Measurements from ENCODE around the gene PPM1L. TPM values are rescaled to one million over a fixed set of nuclear protein-coding genes. Genes with fewer than 3 reads are reported as not detected.

Gene PPM1L
- total RNA-seq, 1 experiment from 2014 or later = 13.2 TPM

GRCh38 chr3:160781863-160782262 lies 25.8 kb downstream of the PPM1L start (continued):
- TF ChIP-seq ZNF274 (IDR thresholded peaks at IDR 0.05; ENCODE audit: low read depth, low read length) = no peak

GRCh38 chr3:160784853-160785252 lies 28.8 kb downstream of the PPM1L start:
- RAD21 ChIA-PET (ENCODE audit: low non-redundant PET in 1 of 2, low total read pairs in 2 of 2, uncharacterized antibody in 2 of 2, unreplicated experiment in 2 of 2) = no interaction called here
- TF ChIP-seq POLR2AphosphoS5 (IDR thresholded peaks at IDR 0.05; ENCODE audit: low read depth, low read length) = no peak
- no peak for TF ChIP-seq ZBTB33 (IDR thresholded peaks at IDR 0.05; ENCODE audit: extremely low read depth, insufficient replicate concordance, low read length)
- TF ChIP-seq JUND (IDR thresholded peaks at IDR 0.05) = peak; percentile 37; the same call in 1 of the 2 replicates
- no peak for TF ChIP-seq TCF7L2 (IDR thresholded peaks at IDR 0.05; ENCODE audit: borderline replicate concordance, extremely low read depth, insufficient read depth, insufficient read length)
- TF ChIP-seq ATF3 (IDR thresholded peaks at IDR 0.05) = no peak
- TF ChIP-seq ZFX (IDR thresholded peaks at IDR 0.05) = no peak
- no peak for TF ChIP-seq EZH2 (IDR thresholded peaks at IDR 0.05)
- TF ChIP-seq, protein P1, sequence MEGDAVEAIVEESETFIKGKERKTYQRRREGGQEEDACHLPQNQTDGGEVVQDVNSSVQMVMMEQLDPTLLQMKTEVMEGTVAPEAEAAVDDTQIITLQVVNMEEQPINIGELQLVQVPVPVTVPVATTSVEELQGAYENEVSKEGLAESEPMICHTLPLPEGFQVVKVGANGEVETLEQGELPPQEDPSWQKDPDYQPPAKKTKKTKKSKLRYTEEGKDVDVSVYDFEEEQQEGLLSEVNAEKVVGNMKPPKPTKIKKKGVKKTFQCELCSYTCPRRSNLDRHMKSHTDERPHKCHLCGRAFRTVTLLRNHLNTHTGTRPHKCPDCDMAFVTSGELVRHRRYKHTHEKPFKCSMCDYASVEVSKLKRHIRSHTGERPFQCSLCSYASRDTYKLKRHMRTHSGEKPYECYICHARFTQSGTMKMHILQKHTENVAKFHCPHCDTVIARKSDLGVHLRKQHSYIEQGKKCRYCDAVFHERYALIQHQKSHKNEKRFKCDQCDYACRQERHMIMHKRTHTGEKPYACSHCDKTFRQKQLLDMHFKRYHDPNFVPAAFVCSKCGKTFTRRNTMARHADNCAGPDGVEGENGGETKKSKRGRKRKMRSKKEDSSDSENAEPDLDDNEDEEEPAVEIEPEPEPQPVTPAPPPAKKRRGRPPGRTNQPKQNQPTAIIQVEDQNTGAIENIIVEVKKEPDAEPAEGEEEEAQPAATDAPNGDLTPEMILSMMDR (IDR thresholded peaks at IDR 0.05 in 2 of 3, conservative IDR thresholded peaks at IDR 0.05 in 1 of 3; ENCODE audit: borderline replicate concordance in 1 of 3, insufficient read depth in 1 of 3, low read depth in 2 of 3, low read length in 2 of 3) = no peak
- no peak for TF ChIP-seq REST (IDR thresholded peaks at IDR 0.05; ENCODE audit: low read depth)
- TF ChIP-seq POLR2A (IDR thresholded peaks at IDR 0.05; ENCODE audit: borderline replicate concordance, extremely low read depth, insufficient read depth, insufficient read length) = no peak
- TF ChIP-seq CEBPB (IDR thresholded peaks at IDR 0.05; ENCODE audit: low read depth) = no peak
- no peak; the same call in 1 of the 2 replicates for TF ChIP-seq SIN3A (IDR thresholded peaks at IDR 0.05; ENCODE audit: low read depth)
- 0 out of 2 replicates have a peak, but pooled peaks have one; percentile 17 for TF ChIP-seq FOSL1 (IDR thresholded peaks at IDR 0.05; ENCODE audit: low read depth)
- TF ChIP-seq SRF (IDR thresholded peaks at IDR 0.05; ENCODE audit: low read depth) = no peak
- no peak for TF ChIP-seq RAD21 (IDR thresholded peaks at IDR 0.05; ENCODE audit: low read depth)
- no peak for TF ChIP-seq ELF1 (IDR thresholded peaks at IDR 0.05; ENCODE audit: borderline replicate concordance, low read depth)
- TF ChIP-seq CBX3 (IDR thresholded peaks at IDR 0.05; ENCODE audit: low read depth) = no peak
- TF ChIP-seq EGR1 (IDR thresholded peaks at IDR 0.05; ENCODE audit: low read depth) = no peak
- TF ChIP-seq YY1 (IDR thresholded peaks at IDR 0.05; ENCODE audit: extremely low read depth, insufficient replicate concordance, low read depth, low read length) = no peak

More at GRCh38 chr3:160784853-160785252, 28.8 kb downstream of the PPM1L start:
- Histone ChIP-seq H2AFZ (ENCODE audit: low read depth, low read length, poor library complexity, severe bottlenecking) (no peak overlapping the region), H3K4me2 (ENCODE audit: low read length) (peak overlapping the region; percentile 50), H4K20me1 (ENCODE audit: insufficient read depth) (no peaks in the 10 kb centered on the region), H3K9me2 (ENCODE audit: insufficient read depth) (no peaks in the 10 kb centered on the region), H3K4me1 (ENCODE audit: control insufficient read depth in 1 of 2, insufficient read depth in 2 of 2, low read length in 2 of 2) (peaks cover 8 to 15% of the 10 kb centered on the region in 2 experiments; a peak in 3 of 4 replicates), H3K9me3 (ENCODE audit: control insufficient read depth in 1 of 2, insufficient read depth in 1 of 2, low read depth in 1 of 2, low read length in 2 of 2) (peaks cover 0 to 5% of the 10 kb centered on the region in 2 experiments; a peak in 1 of 4 replicates), H3K4me3 (replicated peaks in 1 of 2; ENCODE audit: low read depth in 1 of 2, low read length in 2 of 2) (no peak overlapping the region), H3K36me3 (ENCODE audit: control insufficient read depth in 1 of 2, insufficient read depth in 2 of 2, low read length in 2 of 2) (no peaks in the 10 kb centered on the region), H3K27ac (ENCODE audit: low read depth, low read length) (no peak overlapping the region), H3K79me2 (ENCODE audit: insufficient read depth, low read length) (no peaks in the 10 kb centered on the region), H3K9ac (ENCODE audit: low read length) (peak overlapping the region; percentile 18; the same call in 1 of the 2 replicates), H3K27me3 (ENCODE audit: insufficient read depth, low read length) (no peaks in the 10 kb centered on the region)
- ATAC-seq = peak; percentile 60
- no TSS peak for BruUV-seq (replicated peaks)
- intact Hi-C loops (cut with micrococcal nuclease) = no loop called here
- CTCF ChIA-PET = no interaction called here
- peak; percentile 34 for DNase-seq (ENCODE audit: low read depth, low spot score)
- POLR2A ChIA-PET = no interaction called here

Measured in HCT116 (cell line).